Keratinocyte (primary cell): Measurements from ENCODE around the gene PDK4. TPM values are rescaled to one million over a fixed set of nuclear protein-coding genes. Genes with fewer than 3 reads are reported as not detected.

ENCODE experiments used
- DNase-seq: peaks from one replicate; pipeline ENCODE4 v3.0.0-alpha.2; 2011; ENCODE audit warnings: low read depth, missing footprints, low spot score
- FAIRE-seq: peaks from 2 replicates; lab custom pipeline; 2011; peaks lifted over from hg19 to GRCh38; lab: Jason Lieb, UNC
- H2AFZ ChIP-seq: 2 replicates; pipeline ENCODE4 v1.6.0; 2012; ENCODE audit warnings: low read length, control low read depth, inconsistent platforms; ENCODE audit not compliant: control insufficient read depth
- H3K27ac ChIP-seq: 2 replicates; pipeline ENCODE4 v1.5.1; 2011; ENCODE audit warnings: low read length; ENCODE audit not compliant: control insufficient read depth, insufficient read depth
- H3K27me3 ChIP-seq: 3 replicates; pipeline ENCODE4 v1.6.0; 2011; ENCODE audit warnings: low read length; ENCODE audit not compliant: control insufficient read depth, insufficient read depth; ENCODE audit errors: extremely low read depth
- H3K36me3 ChIP-seq, 2 experiments: 2 replicates in 1 of 2; 3 replicates in 1 of 2; pipeline ENCODE4 v1.5.1; 2011; ENCODE audit warnings: low read length in 2 of 2, mild to moderate bottlenecking in 1 of 2; ENCODE audit not compliant: control insufficient read depth in 2 of 2, insufficient read depth in 2 of 2; ENCODE audit errors: extremely low read depth in 1 of 2
- H3K4me1 ChIP-seq: 3 replicates; pipeline ENCODE4 v1.5.1; 2011; ENCODE audit warnings: low read length; ENCODE audit not compliant: control insufficient read depth, insufficient read depth; ENCODE audit errors: extremely low read depth
- H3K4me2 ChIP-seq: 3 replicates; pipeline ENCODE4 v1.6.0; 2011; ENCODE audit warnings: low read depth, low read length; ENCODE audit not compliant: control insufficient read depth, insufficient read depth; ENCODE audit errors: extremely low read depth
- H3K4me3 ChIP-seq, 3 experiments: fragments of 200-600 bp in 1 of 3; sonication (generic) in 1 of 3; 2 replicates in 2 of 3; 3 replicates in 1 of 3; pipeline ENCODE4 v1.5.1; 2011 to 2016; ENCODE audit warnings: low read length in 3 of 3, mild to moderate bottlenecking in 3 of 3, control low read depth in 2 of 3, inconsistent platforms in 1 of 3, low read depth in 1 of 3, mixed read lengths in 1 of 3, mixed run types in 1 of 3, moderate library complexity in 1 of 3; ENCODE audit not compliant: control insufficient read depth in 2 of 3, insufficient read depth in 2 of 3; ENCODE audit errors: extremely low read depth in 1 of 3
- H3K79me2 ChIP-seq: 2 replicates; pipeline ENCODE4 v1.6.0; 2012; ENCODE audit warnings: low read length; ENCODE audit not compliant: control insufficient read depth, insufficient read depth
- H3K9ac ChIP-seq: 3 replicates; pipeline ENCODE4 v1.6.0; 2011; ENCODE audit warnings: low read length; ENCODE audit not compliant: control insufficient read depth, insufficient read depth; ENCODE audit errors: extremely low read depth
- H3K9me1 ChIP-seq: 3 replicates; pipeline ENCODE4 v1.6.0; 2011; ENCODE audit warnings: low read length; ENCODE audit not compliant: control insufficient read depth, insufficient read depth; ENCODE audit errors: extremely low read depth
- H3K9me3 ChIP-seq: 2 replicates; pipeline ENCODE4 v1.5.1; 2012; ENCODE audit warnings: low read depth, low read length; ENCODE audit not compliant: control insufficient read depth
- H4K20me1 ChIP-seq: 3 replicates; pipeline ENCODE4 v1.6.0; 2011; ENCODE audit warnings: low read length; ENCODE audit not compliant: control insufficient read depth, insufficient read depth; ENCODE audit errors: extremely low read depth
- EZH2 ChIP-seq: IDR thresholded peaks from one replicate; pipeline ENCODE4 v1.6.1; 2012; ENCODE audit warnings: inconsistent platforms, mild to moderate bottlenecking, low read length, moderate library complexity
- dilution Hi-C: fragments of 300-500 bp; cut with MboI; formaldehyde crosslinking; loops from one replicate; pipeline ENCODE4 v1.7.0; 2020; ENCODE audit warnings: low sequenced_read_pairs; ENCODE audit not compliant: extremely low pct_ligation_motif_present
- polyA plus RNA-seq, 5 experiments: library from polyadenylated mRNA; depleted of rRNA in 3 of 5; stranded (reverse) in 3 of 5; stranded (forward) in 1 of 5; unstranded in 1 of 5; fragments of >200 nt; gene quantifications; 1 replicate in 1 of 5; 2 replicates in 3 of 5; 3 replicates in 1 of 5; pipeline versions ENCODE4 v1.2.1 to v1.2.3, GENCODE V29; 2011 to 2012; ENCODE audit warnings: missing spikeins in 2 of 5, low read depth in 1 of 5, low replicate concordance in 1 of 5
- TF ChIP-seq, protein P1 (sequence below), 3 experiments: IDR thresholded peaks in 1 of 3; conservative IDR thresholded peaks in 1 of 3; optimal IDR thresholded peaks in 1 of 3; 2 replicates in 2 of 3; 3 replicates in 1 of 3; pipeline versions ENCODE3 to v1.5.1; 2011; ENCODE audit warnings: low read length in 3 of 3, mild to moderate bottlenecking in 3 of 3, moderate library complexity in 2 of 3, control low read depth in 1 of 3, inconsistent platforms in 1 of 3; ENCODE audit not compliant: insufficient read depth in 2 of 3; ENCODE audit errors: extremely low read depth in 1 of 3

The PDK4 gene
- polyA plus RNA-seq, 1 donor (not counting 4 experiments of a cell fraction or from before 2014, with no cell fraction given), result not detected

DNA sequence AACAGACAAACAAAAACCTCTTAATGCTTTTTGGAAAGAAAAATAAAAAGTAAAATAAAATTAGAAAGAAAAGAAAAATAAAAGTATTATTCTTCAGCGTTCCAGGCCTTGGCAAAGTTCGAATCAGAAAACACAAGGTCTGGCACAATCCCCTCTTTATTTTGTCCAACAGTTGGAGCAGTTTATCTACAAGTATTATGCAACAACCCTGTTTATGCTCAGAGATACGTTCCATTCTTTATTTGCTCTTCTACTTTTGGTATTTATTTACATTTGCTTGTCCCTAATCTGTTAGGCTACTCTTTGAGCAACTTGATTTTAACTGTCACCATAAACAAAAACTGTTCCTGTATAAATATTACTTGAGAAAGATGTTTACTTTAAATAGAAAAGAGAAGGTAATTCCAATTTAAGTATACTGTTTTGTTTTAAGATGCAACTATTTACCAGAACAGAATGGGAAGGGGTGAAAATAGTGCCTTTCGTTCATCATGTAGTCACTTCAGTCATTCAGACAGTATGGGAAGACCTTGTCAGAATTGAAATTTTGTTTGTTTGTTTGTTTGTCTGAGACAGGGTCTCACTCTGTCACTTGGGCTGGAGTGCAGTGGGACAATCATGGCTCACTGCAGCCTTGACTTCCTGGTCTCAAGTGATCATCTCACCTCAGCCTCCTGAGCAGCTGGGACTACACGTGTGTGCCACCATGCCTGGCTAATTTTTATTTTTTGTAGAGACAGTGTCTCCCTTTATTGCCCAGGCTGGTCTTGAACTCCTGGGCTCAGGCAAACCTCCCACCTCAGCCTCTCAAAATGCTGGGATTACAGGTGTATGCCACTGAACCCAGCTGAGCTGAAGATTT is 5.7 kb downstream of the PDK4 start:
- TF ChIP-seq, protein P1, sequence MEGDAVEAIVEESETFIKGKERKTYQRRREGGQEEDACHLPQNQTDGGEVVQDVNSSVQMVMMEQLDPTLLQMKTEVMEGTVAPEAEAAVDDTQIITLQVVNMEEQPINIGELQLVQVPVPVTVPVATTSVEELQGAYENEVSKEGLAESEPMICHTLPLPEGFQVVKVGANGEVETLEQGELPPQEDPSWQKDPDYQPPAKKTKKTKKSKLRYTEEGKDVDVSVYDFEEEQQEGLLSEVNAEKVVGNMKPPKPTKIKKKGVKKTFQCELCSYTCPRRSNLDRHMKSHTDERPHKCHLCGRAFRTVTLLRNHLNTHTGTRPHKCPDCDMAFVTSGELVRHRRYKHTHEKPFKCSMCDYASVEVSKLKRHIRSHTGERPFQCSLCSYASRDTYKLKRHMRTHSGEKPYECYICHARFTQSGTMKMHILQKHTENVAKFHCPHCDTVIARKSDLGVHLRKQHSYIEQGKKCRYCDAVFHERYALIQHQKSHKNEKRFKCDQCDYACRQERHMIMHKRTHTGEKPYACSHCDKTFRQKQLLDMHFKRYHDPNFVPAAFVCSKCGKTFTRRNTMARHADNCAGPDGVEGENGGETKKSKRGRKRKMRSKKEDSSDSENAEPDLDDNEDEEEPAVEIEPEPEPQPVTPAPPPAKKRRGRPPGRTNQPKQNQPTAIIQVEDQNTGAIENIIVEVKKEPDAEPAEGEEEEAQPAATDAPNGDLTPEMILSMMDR (optimal IDR thresholded peaks at IDR 0.05 in 1 of 3, IDR thresholded peaks at IDR 0.05 in 1 of 3, conservative IDR thresholded peaks at IDR 0.05 in 1 of 3; ENCODE audit: extremely low read depth in 1 of 3, insufficient read depth in 2 of 3, low read length in 3 of 3), result no peak
- TF ChIP-seq EZH2, result no peak
- no peak for FAIRE-seq
- Histone ChIP-seq H3K4me2 (no peak overlapping the region), H2AFZ (no peak overlapping the region), H3K27me3 (peaks cover 2% of the 10 kb centered on the region), H3K27ac (no peak overlapping the region), H3K9me1 (no peaks in the 10 kb centered on the region), H3K9ac (no peak overlapping the region), H3K4me1 (no peaks in the 10 kb centered on the region), H4K20me1 (no peaks in the 10 kb centered on the region), H3K79me2 (no peaks in the 10 kb centered on the region), H3K4me3 (no peak overlapping the region), H3K9me3 (no peaks in the 10 kb centered on the region), H3K36me3 (no peaks in the 10 kb centered on the region)
- DNase-seq, result no peak
- dilution Hi-C loops, result no loop called here

DNA sequence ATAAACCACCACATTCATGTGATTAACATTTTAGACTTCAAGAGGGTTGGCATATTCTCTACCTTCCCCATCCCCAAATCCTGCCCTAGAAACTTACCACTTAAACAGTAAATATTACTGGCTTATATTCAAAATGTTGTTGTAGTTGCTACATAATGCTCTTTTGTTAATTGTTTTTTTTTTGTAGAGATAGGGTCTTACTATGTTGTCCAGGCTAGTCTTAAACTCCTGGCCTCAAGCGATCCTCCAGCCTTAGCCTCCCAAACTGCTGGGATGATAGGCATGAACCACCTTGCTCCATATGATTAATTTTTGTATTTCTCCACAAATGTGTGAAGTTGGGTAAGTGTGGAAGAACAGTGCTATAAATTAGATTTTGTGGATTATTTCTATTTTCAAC is 6.5 kb downstream of the PDK4 start:
- no peaks in the 10 kb centered on the region for H3K79me2 ChIP-seq
- no peaks in the 10 kb centered on the region for H3K9me3 ChIP-seq
- TF ChIP-seq, protein P1 (optimal IDR thresholded peaks at IDR 0.05 in 1 of 3, IDR thresholded peaks at IDR 0.05 in 1 of 3, conservative IDR thresholded peaks at IDR 0.05 in 1 of 3; ENCODE audit: extremely low read depth in 1 of 3, insufficient read depth in 2 of 3, low read length in 3 of 3), result no peak
- TF ChIP-seq EZH2, result no peak
- no peak overlapping the region for H2AFZ ChIP-seq
- H3K4me3 ChIP-seq, result no peak overlapping the region
- no peak overlapping the region for H3K4me2 ChIP-seq
- H4K20me1 ChIP-seq, result no peaks in the 10 kb centered on the region
- H3K4me1 ChIP-seq, result no peaks in the 10 kb centered on the region
- no peaks in the 10 kb centered on the region for H3K36me3 ChIP-seq
- no peaks in the 10 kb centered on the region for H3K27me3 ChIP-seq
- H3K27ac ChIP-seq, result no peak overlapping the region
- DNase-seq (no peak), FAIRE-seq (no peak)
- no peaks in the 10 kb centered on the region for H3K9me1 ChIP-seq
- dilution Hi-C loops, result no loop called here
- H3K9ac ChIP-seq, result no peak overlapping the region
